ENCODE data around the gene HRH4.

Gene HRH4

DNA sequence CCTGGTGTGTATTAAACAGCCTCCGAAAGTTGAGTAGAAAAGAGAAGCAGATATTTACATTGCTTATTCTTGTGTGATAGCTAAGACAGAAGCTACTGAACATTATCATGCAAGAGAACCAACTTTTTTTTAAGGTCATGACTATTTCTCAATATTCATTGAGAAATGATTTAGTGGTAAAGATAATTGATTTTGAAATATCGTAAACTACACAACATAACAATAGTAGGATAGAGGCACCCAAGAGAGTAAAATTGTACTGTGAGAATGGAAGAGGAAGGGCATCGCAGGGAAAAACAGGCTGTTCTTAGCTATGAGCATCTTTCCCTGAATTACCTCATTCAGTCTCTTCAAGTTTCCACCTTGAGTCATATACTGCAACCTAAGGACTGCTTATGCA lies 25.2 kb downstream of the HRH4 start:
- Mint-ChIP-seq H3K27me3 (peaks cover 4% of the 10 kb centered on the region), H3K36me3 (ENCODE audit: low read depth) (no peaks in the 10 kb centered on the region), H3K4me1 (ENCODE audit: low read depth) (peaks cover 4% of the 10 kb centered on the region), H3K9me3 (no peaks in the 10 kb centered on the region), H3K27ac (no peak overlapping the region), H3K4me3 (no peak overlapping the region)

DNA sequence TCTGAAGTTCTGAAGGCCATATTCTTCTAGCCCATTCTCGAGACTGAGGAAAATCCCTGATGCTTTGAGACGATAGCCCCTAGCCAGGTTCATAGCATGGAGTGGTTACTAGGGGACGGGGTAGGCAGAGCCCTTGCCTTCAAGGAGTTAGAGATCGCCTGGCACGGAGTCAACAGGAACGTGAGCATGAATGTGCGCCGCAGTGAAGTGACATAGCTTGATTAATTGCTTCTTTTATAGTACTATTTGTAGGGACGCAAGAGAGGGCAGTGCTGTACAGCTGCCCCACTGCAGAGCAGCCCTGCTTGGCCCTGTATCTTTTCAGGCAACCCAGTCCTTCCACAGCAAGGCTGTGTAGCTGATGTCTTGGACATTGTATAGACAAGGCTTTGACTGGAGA lies 26.2 kb downstream of the HRH4 start:
- Mint-ChIP-seq H3K36me3 (ENCODE audit: low read depth) (no peaks in the 10 kb centered on the region), H3K9me3 (no peaks in the 10 kb centered on the region), H3K4me3 (no peak overlapping the region), H3K4me1 (ENCODE audit: low read depth) (peaks cover 6% of the 10 kb centered on the region), H3K27me3 (peaks cover 4% of the 10 kb centered on the region), H3K27ac (no peak overlapping the region)

DNA sequence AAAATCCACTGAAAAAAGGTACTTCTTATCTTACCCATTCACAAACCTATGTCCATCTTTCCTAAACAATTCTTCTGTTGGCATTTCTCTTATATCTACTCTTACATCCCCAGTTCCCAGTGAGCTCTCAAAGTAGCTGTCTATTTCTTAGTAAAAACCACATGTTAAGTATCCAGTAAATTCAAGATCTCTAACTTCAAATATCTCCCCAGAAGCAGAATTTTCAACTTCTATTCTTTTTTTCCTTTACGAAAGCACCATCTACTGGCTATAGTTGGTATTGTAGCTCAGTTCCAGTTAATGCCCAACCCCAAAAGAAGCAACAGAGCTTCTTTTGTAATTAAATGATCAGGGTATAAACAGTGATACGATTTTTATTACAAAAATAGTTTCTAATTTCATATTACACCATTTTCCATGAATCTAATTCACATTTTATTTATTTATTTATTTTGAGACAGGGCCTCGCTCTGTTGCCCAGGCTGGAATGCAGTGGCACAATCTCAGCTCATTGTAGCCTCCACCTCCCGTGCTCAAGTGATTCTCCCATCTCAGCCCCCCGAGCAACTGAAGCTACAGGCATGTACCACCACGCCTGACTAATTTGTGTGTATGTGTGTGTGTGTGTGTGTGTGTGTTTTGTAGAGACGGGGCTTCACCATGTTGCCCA lies 28.5 kb downstream of the HRH4 start:
- Mint-ChIP-seq H3K4me1 (ENCODE audit: low read depth) (peaks cover 15% of the 10 kb centered on the region), H3K27ac (no peak overlapping the region), H3K9me3 (no peaks in the 10 kb centered on the region), H3K36me3 (ENCODE audit: low read depth) (no peaks in the 10 kb centered on the region), H3K4me3 (no peak overlapping the region), H3K27me3 (peaks cover 4% of the 10 kb centered on the region)

DNA sequence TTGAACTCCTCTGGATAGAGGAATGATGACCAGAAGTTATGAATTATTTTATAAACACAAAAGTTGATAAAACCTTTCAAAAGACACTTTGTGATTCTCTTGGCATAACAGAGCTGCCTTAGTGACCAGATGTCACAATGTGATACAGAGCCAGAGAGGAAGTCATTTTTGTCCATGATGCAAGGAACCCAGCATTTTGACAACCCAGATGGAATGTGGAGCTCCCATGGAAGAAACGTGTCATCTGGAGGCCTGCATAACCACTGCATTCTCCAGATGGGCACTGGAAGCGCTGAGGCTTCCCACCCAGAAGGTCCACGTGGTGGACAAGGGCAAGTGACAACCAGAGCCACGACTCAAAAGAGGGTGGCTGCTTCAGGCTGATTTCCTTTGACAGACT lies 30.1 kb downstream of the HRH4 start:
- Mint-ChIP-seq H3K9me3 (no peaks in the 10 kb centered on the region), H3K4me1 (ENCODE audit: low read depth) (peaks cover 15% of the 10 kb centered on the region), H3K36me3 (ENCODE audit: low read depth) (no peaks in the 10 kb centered on the region), H3K27me3 (peaks cover 11% of the 10 kb centered on the region), H3K4me3 (no peak overlapping the region), H3K27ac (no peak overlapping the region)

DNA sequence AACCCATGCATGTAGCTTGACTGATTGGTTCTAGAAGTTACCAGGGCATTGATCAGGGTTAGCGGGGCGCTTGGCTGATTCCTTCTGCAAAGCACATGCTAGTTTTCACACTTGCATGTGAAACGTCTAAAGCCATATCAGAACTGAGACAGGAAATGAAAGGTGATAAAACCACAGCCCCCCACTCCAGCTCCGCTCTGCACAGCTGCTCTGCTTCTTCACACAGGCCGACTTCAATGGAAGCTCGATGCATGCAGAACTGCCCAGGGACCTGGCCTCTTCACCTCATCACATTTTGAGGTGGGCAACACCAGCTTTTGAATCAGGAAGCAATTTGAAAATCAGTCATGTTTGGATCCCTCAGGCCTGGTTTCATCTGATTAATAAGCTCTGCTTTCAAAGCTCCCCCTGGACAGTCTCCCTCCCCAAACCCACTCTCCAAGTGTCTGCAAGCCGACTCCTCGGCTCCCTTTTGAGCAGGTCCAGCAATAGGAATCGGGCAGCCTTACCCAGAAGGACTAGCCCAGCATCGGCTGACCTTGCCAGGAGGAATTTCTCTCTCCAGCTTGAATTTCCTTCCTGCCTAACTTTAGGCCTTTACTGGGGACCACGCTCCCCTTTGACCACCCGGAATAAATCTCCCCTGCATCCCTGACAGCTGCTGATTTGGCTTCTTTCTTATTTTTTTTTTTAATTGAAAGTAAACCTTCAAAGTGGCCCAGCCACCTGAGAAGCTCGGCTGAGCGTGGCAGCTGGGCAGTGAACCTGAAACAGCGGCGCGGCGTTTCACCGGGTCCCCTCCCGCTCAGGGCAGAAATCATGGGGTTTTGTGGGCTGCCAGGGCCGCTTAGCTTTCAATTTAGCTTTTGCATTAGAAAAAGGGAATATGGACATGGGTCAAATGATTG lies 31.7 kb downstream of the HRH4 start:
- Mint-ChIP-seq H3K9me3 (no peaks in the 10 kb centered on the region), H3K27ac (no peak overlapping the region), H3K4me1 (ENCODE audit: low read depth) (peaks cover 15% of the 10 kb centered on the region), H3K36me3 (ENCODE audit: low read depth) (no peaks in the 10 kb centered on the region), H3K27me3 (peaks cover 11% of the 10 kb centered on the region), H3K4me3 (no peak overlapping the region)

DNA sequence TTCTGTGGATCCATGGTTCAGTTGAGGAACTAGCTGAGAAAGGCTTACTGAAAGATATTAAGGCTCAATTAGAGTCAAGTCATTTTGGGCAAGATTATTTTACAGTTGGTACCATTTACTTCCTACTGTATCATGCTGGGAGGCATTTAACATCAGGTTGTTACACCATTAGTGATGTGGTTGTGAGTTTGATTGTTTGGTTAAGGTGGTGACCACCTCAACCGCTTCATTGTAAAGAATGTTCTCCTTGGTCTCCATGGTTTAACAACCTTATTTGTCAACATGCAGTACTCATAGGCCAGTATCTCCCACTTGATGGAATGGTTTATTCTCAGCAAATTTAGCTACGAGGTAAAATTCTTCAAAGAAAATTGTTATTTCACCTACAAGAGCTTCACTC lies 34.1 kb downstream of the HRH4 start:
- H3K4me1 Mint-ChIP-seq (ENCODE audit: low read depth) = peaks cover 12% of the 10 kb centered on the region
- H3K4me3 Mint-ChIP-seq = no peak overlapping the region
- H3K9me3 Mint-ChIP-seq = no peaks in the 10 kb centered on the region
- no peaks in the 10 kb centered on the region for H3K36me3 Mint-ChIP-seq (ENCODE audit: low read depth)
- H3K27ac Mint-ChIP-seq = no peak overlapping the region
- peaks cover 7% of the 10 kb centered on the region for H3K27me3 Mint-ChIP-seq

DNA sequence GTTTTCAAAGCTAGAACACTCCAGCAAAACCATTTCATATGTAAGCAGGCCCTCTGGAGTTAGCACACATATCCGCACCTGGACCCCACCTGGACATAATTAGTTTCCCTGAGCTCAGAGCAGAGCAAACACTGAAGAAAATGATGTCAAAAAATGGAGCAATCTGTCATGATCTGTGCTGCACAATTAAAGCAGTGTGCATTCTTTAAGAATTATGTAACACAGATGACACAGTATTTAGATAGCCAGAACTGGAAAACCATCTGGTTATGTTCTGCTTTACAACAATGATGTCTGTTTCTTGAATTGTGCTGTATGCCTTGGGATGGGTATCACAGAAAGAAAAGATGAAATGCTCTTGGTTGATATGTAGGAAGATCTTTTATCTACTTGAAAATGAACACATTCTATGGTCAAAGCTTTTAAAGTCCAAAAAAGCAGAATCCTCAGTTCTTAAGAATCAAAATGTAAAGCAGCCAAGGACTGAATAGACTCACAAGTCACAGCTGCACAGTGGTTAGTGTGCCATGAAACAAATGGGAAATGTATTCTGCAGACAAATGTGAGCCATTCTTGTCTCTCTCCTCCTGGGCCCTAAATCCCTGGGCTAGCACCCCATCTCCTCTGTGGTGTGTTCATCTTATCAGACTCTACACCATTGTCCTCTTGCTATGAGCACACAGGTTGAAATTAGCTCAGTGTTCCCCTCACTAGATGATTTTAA lies 36.8 kb downstream of the HRH4 start:
- Mint-ChIP-seq H3K27ac (no peak overlapping the region), H3K27me3 (peaks cover 7% of the 10 kb centered on the region), H3K36me3 (ENCODE audit: low read depth) (no peaks in the 10 kb centered on the region), H3K9me3 (no peaks in the 10 kb centered on the region), H3K4me1 (ENCODE audit: low read depth) (peaks cover 5% of the 10 kb centered on the region), H3K4me3 (no peak overlapping the region)

DNA sequence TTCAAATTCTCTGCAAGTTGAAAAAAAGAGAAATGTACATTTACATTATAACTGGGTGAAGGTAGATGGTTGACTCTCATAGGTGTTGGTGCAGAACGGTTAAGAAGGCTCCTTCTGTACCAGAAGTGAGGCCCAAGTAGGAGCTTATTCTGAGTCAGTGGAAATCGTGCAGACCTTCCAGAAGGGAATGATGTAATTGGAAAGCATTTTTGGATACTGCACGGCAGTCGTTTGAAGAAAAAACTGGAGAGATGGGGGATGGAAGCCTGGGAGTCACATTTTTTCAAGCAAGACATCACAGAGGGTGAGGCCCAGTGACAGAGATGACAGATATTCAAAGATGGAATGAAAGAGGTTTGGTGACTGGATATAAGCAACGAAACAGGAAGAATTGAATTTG lies 39.4 kb downstream of the HRH4 start:
- Mint-ChIP-seq H3K36me3 (ENCODE audit: low read depth) (no peaks in the 10 kb centered on the region), H3K4me1 (ENCODE audit: low read depth) (no peaks in the 10 kb centered on the region), H3K9me3 (no peaks in the 10 kb centered on the region), H3K27me3 (peaks cover 4% of the 10 kb centered on the region), H3K4me3 (no peak overlapping the region), H3K27ac (no peak overlapping the region)

DNA sequence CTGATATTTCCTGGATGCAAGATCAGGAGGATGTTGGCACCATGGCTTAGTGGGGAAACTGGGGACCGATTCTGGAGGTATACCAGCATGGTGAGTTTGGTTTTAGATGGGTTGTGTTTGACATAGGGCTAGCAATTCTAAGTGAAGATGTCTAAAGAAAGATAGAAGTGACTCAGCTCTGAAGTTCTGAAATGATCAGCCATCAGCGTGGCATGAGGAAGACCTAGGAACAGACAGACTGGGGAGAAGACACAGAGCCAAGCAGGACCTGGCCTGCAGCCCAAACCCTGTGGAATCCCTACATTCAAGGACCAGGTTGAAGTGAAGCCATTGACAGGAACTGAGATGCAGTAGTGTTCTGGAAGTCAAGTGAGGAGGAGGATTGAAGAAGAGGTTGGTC lies 39.8 kb downstream of the HRH4 start:
- H3K27me3 Mint-ChIP-seq = peaks cover under 1% of the 10 kb centered on the region
- no peaks in the 10 kb centered on the region for H3K9me3 Mint-ChIP-seq
- no peaks in the 10 kb centered on the region for H3K36me3 Mint-ChIP-seq (ENCODE audit: low read depth)
- H3K27ac Mint-ChIP-seq = no peak overlapping the region
- H3K4me1 Mint-ChIP-seq (ENCODE audit: low read depth) = no peaks in the 10 kb centered on the region
- H3K4me3 Mint-ChIP-seq = no peak overlapping the region

DNA sequence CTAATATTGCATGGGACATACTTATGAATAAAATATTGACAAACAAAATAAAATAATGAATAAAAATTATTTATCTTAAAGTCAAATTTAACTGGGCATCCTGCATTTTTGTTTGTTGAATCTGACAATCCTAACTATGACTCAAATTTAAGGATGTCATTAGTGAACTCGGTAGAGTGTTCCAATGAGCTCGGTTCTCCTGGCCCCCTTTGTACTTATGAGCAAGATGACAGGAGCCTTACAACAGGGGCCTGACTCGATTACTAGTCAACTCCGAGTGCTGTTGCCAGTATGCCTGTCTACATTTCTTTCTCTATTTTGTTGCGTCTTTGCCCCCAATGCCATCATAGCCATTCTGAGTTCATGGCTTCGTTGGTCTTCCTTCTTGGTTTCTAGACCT lies 40.3 kb downstream of the HRH4 start:
- no peaks in the 10 kb centered on the region for H3K36me3 Mint-ChIP-seq (ENCODE audit: low read depth)
- H3K9me3 Mint-ChIP-seq = no peaks in the 10 kb centered on the region
- no peak overlapping the region for H3K4me3 Mint-ChIP-seq
- no peaks in the 10 kb centered on the region for H3K27me3 Mint-ChIP-seq
- H3K27ac Mint-ChIP-seq = no peak overlapping the region
- no peaks in the 10 kb centered on the region for H3K4me1 Mint-ChIP-seq (ENCODE audit: low read depth)

DNA sequence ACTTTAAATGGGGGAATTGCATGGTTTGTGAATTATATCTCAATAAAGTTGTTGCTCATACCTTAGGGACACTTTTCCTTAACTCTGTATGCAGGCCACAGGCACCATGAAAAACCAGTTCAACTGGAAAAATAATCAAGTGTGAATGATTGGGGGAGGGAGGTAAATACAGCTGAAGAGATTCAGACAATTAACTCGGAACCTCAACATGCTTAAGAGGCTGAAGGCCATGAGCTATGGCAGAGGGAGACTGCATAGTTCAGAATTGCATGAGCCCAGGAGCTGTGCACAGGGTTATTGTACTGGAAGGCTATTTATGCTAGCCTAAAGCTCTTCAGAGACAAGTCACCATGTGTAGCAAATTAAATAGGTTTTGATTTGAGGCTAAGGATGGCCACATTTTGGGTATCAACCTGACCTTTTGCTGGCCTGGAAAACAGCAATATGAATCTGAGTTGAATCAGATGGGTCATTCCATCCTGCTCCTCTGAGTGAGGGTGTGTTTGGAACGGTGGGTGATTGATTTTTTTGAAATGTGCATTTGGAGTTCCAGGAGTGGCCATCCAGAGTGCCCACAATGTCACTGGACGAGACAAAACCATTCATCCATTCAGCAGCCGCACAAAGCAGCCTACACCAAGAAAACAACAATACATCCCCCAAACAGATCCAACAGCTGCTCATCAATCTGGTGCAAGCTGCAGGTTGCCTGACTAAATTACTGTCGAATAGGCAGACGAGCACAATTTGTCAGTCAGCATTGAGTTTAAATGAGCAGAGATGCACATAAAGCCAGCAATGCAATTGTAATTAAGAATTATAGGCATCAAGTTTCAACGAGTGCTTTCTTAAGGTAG lies 42.5 kb downstream of the HRH4 start:
- H3K9me3 Mint-ChIP-seq = no peaks in the 10 kb centered on the region
- H3K27me3 Mint-ChIP-seq = no peaks in the 10 kb centered on the region
- no peaks in the 10 kb centered on the region for H3K4me1 Mint-ChIP-seq (ENCODE audit: low read depth)
- no peaks in the 10 kb centered on the region for H3K36me3 Mint-ChIP-seq (ENCODE audit: low read depth)
- no peak overlapping the region for H3K27ac Mint-ChIP-seq
- H3K4me3 Mint-ChIP-seq = no peak overlapping the region

DNA sequence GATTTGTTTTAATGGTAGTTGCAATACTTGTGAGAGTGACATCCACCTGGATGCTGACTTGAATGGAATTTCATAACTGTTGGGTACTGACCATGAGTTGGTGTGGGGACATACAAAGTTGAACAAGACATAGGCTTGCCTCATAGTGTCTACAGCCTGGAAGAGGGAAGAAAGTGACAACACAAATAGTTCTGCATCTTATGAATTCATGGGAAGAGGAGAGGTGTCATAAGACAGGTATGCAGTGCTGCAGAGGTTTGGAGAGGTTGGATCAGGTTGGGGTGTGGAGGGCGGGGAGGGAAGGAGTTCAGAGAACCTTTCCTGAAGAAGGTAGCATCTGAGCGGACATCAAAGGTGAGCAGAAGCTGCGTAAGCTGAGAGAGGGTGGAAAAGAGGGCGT lies 44.0 kb downstream of the HRH4 start:
- no peaks in the 10 kb centered on the region for H3K27me3 Mint-ChIP-seq
- H3K9me3 Mint-ChIP-seq = no peaks in the 10 kb centered on the region
- H3K4me1 Mint-ChIP-seq (ENCODE audit: low read depth) = no peaks in the 10 kb centered on the region
- H3K4me3 Mint-ChIP-seq = no peak overlapping the region
- no peak overlapping the region for H3K27ac Mint-ChIP-seq
- H3K36me3 Mint-ChIP-seq (ENCODE audit: low read depth) = no peaks in the 10 kb centered on the region

DNA sequence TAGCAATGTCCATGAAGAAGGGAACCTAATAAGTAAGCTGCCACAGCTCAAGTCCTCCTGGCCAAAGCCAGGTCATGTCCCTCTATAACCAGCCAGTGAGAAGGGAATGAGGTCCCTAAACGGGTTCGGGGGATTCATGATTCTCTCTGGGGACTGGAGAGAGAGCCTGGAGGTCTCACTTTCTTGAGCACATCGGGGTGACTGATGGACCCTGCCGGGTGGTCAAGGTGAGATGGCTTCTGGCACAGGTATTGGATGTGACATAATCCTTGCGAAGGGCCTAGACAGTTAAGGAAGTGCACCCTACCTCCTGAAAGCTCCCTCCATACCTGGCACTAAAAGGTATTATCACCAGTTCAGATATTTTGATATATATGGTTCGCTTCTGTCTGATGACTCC lies 45.7 kb downstream of the HRH4 start:
- Mint-ChIP-seq H3K4me3 (no peak overlapping the region), H3K9me3 (no peaks in the 10 kb centered on the region), H3K27ac (no peak overlapping the region), H3K4me1 (ENCODE audit: low read depth) (no peaks in the 10 kb centered on the region), H3K27me3 (no peaks in the 10 kb centered on the region), H3K36me3 (ENCODE audit: low read depth) (no peaks in the 10 kb centered on the region)

DNA sequence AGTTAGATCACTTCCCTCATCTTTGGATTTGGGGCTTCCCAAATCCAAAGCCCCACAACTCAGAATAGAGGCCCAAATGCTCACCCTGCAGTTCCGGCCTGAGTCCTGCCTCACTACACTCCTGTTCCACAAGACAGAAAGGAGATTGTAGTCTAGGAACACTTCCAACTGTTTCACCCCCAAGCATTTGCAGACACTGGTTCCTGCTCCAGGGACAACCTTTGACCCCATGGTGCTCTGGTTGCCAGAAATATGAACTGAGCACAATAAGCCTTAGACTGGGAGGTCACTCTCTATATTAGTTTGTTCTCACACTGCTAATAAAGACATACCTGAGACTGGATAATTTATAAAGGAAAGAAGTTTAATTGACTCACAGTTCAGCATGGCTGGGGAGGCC lies 49.0 kb downstream of the HRH4 start:
- Mint-ChIP-seq H3K4me1 (ENCODE audit: low read depth) (no peaks in the 10 kb centered on the region), H3K9me3 (no peaks in the 10 kb centered on the region), H3K36me3 (ENCODE audit: low read depth) (no peaks in the 10 kb centered on the region), H3K27me3 (no peaks in the 10 kb centered on the region), H3K4me3 (no peak overlapping the region), H3K27ac (no peak overlapping the region)

Data from stimulated activated naive CD8-positive, alpha-beta T cell treated with anti-CD3 and anti-CD28 coated beads, Interleukin-15, Interleukin-2, amounts not matched to agents 100 ng/mL and 50 ng/mL, for 24 hours (primary cell).